ENCODE results near the gene MACROD2. TPM values are rescaled to one million over a fixed set of nuclear protein-coding genes. Genes with fewer than 3 reads are reported as not detected.

MACROD2 gene
- total and polyA plus RNA-seq, 2 experiments from 2014 or later = 2.8 to 4.3 TPM

- TF ChIP-seq REST (IDR thresholded peaks at IDR 0.05; ENCODE audit: unreplicated experiment) = no peak
- TF ChIP-seq ETS1 (IDR thresholded peaks at IDR 0.05) = no peak
- TF ChIP-seq CTCF (conservative IDR thresholded peaks at IDR 0.05; ENCODE audit: low read depth in 2 of 2) = no peak
- no peak for TF ChIP-seq ZNF114 (CRISPR knock-in tag; IDR thresholded peaks at IDR 0.05)
- no peak for TF ChIP-seq JUNB (IDR thresholded peaks at IDR 0.05; ENCODE audit: unreplicated experiment)
- TF ChIP-seq STAT1 (IDR thresholded peaks at IDR 0.05; ENCODE audit: unreplicated experiment) = no peak
- TF ChIP-seq NANOG (IDR thresholded peaks at IDR 0.05; ENCODE audit: borderline replicate concordance) = no peak
These were observed 1192.3 kb downstream of the MACROD2 start (continued) for GRCh38 chr20:15187612-15188011.

GRCh38 chr20:15188415-15188814 lies 1193.1 kb downstream of the MACROD2 start:
- no peak overlapping the region for H3K27ac Mint-ChIP-seq
- no peak for TF ChIP-seq ZNF114 (CRISPR knock-in tag; IDR thresholded peaks at IDR 0.05)
- no peak for TF ChIP-seq ETS1 (IDR thresholded peaks at IDR 0.05)
- TF ChIP-seq EZH2 (IDR thresholded peaks at IDR 0.05; ENCODE audit: low read depth, unreplicated experiment) = no peak
- TF ChIP-seq NANOG (IDR thresholded peaks at IDR 0.05; ENCODE audit: borderline replicate concordance) = no peak
- no peak for TF ChIP-seq REST (IDR thresholded peaks at IDR 0.05; ENCODE audit: unreplicated experiment)
- no peak for TF ChIP-seq JUNB (IDR thresholded peaks at IDR 0.05; ENCODE audit: unreplicated experiment)
- no peak for TF ChIP-seq CREB1 (CRISPR knock-in tag; IDR thresholded peaks at IDR 0.05; ENCODE audit: low read depth)
- TF ChIP-seq POLR2AphosphoS5 (IDR thresholded peaks at IDR 0.05; ENCODE audit: low read depth) = no peak
- TF ChIP-seq ZNF331 (CRISPR knock-in tag; IDR thresholded peaks at IDR 0.05; ENCODE audit: low read depth) = no peak
- no peak for TF ChIP-seq EZH2phosphoT487 (IDR thresholded peaks at IDR 0.05; ENCODE audit: unreplicated experiment)
- TF ChIP-seq STAT1 (IDR thresholded peaks at IDR 0.05; ENCODE audit: unreplicated experiment) = no peak
- no peak for TF ChIP-seq CTCF (conservative IDR thresholded peaks at IDR 0.05; ENCODE audit: low read depth in 2 of 2)

More at GRCh38 chr20:15188415-15188814, 1193.1 kb downstream of the MACROD2 start:
- no peaks in the 10 kb centered on the region for H4K20me1 ChIP-seq (replicated peaks; ENCODE audit: insufficient read depth)
- H2AFZ ChIP-seq = no peak overlapping the region
- H3K27me3 ChIP-seq (ENCODE audit: insufficient read depth) = no peaks in the 10 kb centered on the region
- Mint-ChIP-seq H3K27me3 (ENCODE audit: insufficient read depth, low read depth, poor library complexity) (no peaks in the 10 kb centered on the region), H3K4me3 (no peak overlapping the region), H3K36me3 (ENCODE audit: low read depth) (no peaks in the 10 kb centered on the region), H3K9me3 (no peaks in the 10 kb centered on the region; the same call in 2 of the 3 replicates), H3K4me1 (peaks cover 8% of the 10 kb centered on the region; the same call in 2 of the 3 replicates)
- H3K9me2 ChIP-seq (ENCODE audit: insufficient read depth) = no peaks in the 10 kb centered on the region
- no peak overlapping the region for H3K4me3 ChIP-seq
- H3K27ac ChIP-seq (ENCODE audit: low read depth) = no peak overlapping the region
- DNase-seq (ENCODE audit: low spot score) = no peak
- H3F3A ChIP-seq (replicated peaks; ENCODE audit: low read depth) = no peaks in the 10 kb centered on the region
- H3K79me2 ChIP-seq (replicated peaks; ENCODE audit: insufficient read depth) = no peaks in the 10 kb centered on the region
- H3K4me1 ChIP-seq (ENCODE audit: insufficient read depth) = no peaks in the 10 kb centered on the region
- H3K36me3 ChIP-seq (ENCODE audit: insufficient read depth) = no peaks in the 10 kb centered on the region
- no peak overlapping the region for H3K4me2 ChIP-seq
- ATAC-seq = no peak

Data from GM23338 (cell line).